A673 (cell line): Measurements from ENCODE around the gene MYO1F. TPM values are rescaled to one million over a fixed set of nuclear protein-coding genes. Genes with fewer than 3 reads are reported as not detected.

Experiments used
- BruUV-seq: library from RNA; stranded (reverse); fragments of 400-500 nt; replicated peaks from 2 replicates; lab custom pipeline; 2021; lab: Mats Ljungman, UMichigan
- CTCF ChIA-PET: fragments of 300-600 bp; sonication (Branson Sonifier 250); formaldehyde crosslinking; loops from one replicate; lab custom pipeline; 2022; ENCODE audit warnings: antibody characterized with exemption; lab: Charles Lee
- POLR2A ChIA-PET: fragments of 300-600 bp; sonication (Branson Sonifier 250); formaldehyde crosslinking; loops from one replicate; lab custom pipeline; 2022; ENCODE audit warnings: antibody characterized with exemption; ENCODE audit not compliant: low non-redundant PET; lab: Charles Lee
- DNase-seq: peaks from one replicate; pipeline ENCODE4 v3.0.0-alpha.2; 2015; ENCODE audit warnings: low spot score
- H3K27ac ChIP-seq: fragments of 200-600 bp; sonication (generic); 2 replicates; pipeline ENCODE4 v1.5.1; 2016; ENCODE audit warnings: mixed run types, low read depth, mild to moderate bottlenecking, mixed read lengths, antibody characterized with exemption, low read length; ENCODE audit not compliant: poor library complexity, severe bottlenecking
- H3K27me3 ChIP-seq: fragments of 200-600 bp; sonication (generic); replicated peaks from 2 replicates; pipeline ENCODE4 v1.6.1; 2017; ENCODE audit warnings: mixed run types, low read depth, mild to moderate bottlenecking, mixed read lengths, antibody characterized with exemption, low read length; ENCODE audit not compliant: insufficient read depth, poor library complexity
- H3K36me3 ChIP-seq: fragments of 200-600 bp; sonication (generic); 2 replicates; pipeline ENCODE4 v1.6.1; 2016; ENCODE audit warnings: mixed run types, mild to moderate bottlenecking, mixed read lengths, antibody characterized with exemption, low read length; ENCODE audit not compliant: insufficient read depth, poor library complexity, severe bottlenecking
- H3K4me1 ChIP-seq: fragments of 200-600 bp; sonication (generic); 2 replicates; pipeline ENCODE4 v1.6.1; 2017; ENCODE audit warnings: mixed run types, mild to moderate bottlenecking, mixed read lengths, antibody characterized with exemption, low read length; ENCODE audit not compliant: insufficient read depth, poor library complexity, severe bottlenecking
- H3K4me3 ChIP-seq: fragments of 200-600 bp; sonication (generic); 2 replicates; pipeline ENCODE4 v1.5.1; 2016; ENCODE audit warnings: low read depth, mixed run types, mild to moderate bottlenecking, mixed read lengths, low read length; ENCODE audit not compliant: poor library complexity, severe bottlenecking
- H3K9me3 ChIP-seq: fragments of 200-600 bp; sonication (generic); 2 replicates; pipeline ENCODE4 v1.6.1; 2016; ENCODE audit warnings: mixed run types, low read depth, mild to moderate bottlenecking, mixed read lengths, antibody characterized with exemption, low read length; ENCODE audit not compliant: poor library complexity, severe bottlenecking
- CTCF ChIP-seq: fragments of 300-800, 200-600 bp; sonication (generic); conservative IDR thresholded peaks from 2 replicates; pipeline ENCODE4 v1.5.1; 2017; ENCODE audit warnings: low read depth, mild to moderate bottlenecking, antibody characterized with exemption, low read length, moderate library complexity, mixed read lengths
- EZH2 ChIP-seq: fragments of 200-600 bp; sonication (generic); IDR thresholded peaks from 2 replicates; pipeline ENCODE4 v1.6.1; 2017; ENCODE audit warnings: borderline replicate concordance, low read depth, mild to moderate bottlenecking, mixed read lengths, antibody characterized with exemption, low read length; ENCODE audit not compliant: poor library complexity, severe bottlenecking
- intact Hi-C: fragments of 100-400 bp; cut with micrococcal nuclease; formaldehyde crosslinking; loops from one replicate; pipeline ENCODE4 v1.10.0; 2022; ENCODE audit not compliant: unreplicated experiment
- total RNA-seq: library from RNA; stranded (reverse); gene quantifications from 2 replicates; pipeline ENCODE4 v1.2.3, GENCODE V29; 2021

Gene MYO1F
- total RNA-seq, 1 experiment from 2014 or later = 0.26 TPM

DNA sequence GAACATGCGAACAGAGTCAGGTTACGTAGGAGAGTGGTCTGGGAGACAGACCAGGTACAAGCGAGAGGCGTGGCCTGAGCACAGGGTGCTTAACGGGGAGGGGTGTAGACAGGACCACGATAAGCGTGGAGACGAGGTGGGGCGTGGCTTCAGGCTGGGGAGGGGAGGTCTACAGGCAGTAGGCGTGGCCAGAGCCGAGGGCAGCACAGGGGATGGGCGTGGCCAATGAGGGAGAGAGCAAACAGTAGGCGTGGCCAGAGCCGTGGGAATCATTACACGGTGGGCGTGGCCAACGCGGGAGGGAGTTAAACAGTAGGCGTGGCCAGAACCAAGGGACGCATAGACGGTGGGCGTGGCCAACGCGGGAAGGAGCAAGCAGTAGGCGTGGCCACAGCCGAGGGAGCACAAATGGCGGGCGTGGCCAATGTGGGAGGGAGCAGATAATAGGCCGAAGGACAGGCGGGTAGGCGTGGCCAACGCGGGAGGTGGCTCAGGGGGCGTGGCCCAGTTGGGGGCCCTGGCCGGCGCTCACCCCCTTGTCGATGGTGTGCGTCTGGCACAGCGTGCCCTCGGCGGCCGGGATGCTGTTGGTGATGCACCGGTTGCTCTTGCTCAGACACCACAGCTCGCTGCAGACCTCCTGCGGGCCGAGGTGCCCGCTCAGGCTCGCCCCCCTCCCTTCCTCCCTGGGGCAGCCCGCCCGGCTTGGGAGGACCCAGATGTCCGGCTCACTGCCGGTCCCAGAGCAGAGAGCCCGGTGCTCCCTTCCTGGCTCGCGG, 15.2 kb upstream of the MYO1F start:
- peak; percentile 99 for DNase-seq
- intact Hi-C loops = no loop called here
- no TSS peak for BruUV-seq
- ChIA-PET CTCF (interaction anchor here (1.2 kb wide), 1 partner anchor 12 kb away, joined by 9 read pairs; no protein-coding TSS in a partner anchor), POLR2A (no interaction called here)
- peak overlapping the region; percentile 52 for H3K4me3 ChIP-seq
- peak overlapping the region; percentile 47 for H3K27ac ChIP-seq
- H3K36me3 ChIP-seq = peaks cover 5% of the 10 kb centered on the region
- TF ChIP-seq EZH2 (no peak), CTCF (no peak)
- no peaks in the 10 kb centered on the region for H3K27me3 ChIP-seq
- H3K9me3 ChIP-seq = no peaks in the 10 kb centered on the region
- H3K4me1 ChIP-seq = peaks cover 5% of the 10 kb centered on the region

DNA sequence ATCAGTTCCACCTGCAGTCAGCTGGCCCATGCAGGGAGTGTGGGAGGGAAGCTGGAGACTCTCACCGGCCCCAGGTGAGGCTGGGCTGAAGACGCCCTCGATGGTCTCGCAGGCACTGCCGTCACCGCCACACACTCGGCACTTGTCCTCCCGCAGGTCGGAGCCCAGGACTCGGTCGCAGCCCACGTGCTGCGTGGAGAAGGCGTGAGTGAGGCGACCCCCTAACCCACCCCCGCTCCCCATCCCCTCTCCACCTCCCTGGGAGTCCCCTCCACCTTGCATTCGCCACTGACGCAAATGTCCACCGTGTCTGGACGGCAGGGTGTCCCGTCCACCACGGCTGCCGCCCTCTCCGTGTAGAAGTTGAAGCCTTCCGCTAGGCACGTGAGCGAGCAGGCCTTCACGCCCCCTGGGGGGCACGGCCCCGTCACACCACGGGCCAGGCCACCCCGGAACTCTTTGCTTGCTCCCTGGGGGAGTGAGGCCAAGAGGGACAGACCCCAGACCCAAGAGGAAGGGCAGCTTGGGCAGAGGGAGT, 12.0 kb upstream of the MYO1F start:
- ChIA-PET POLR2A (no interaction called here), CTCF (no interaction called here)
- no peaks in the 10 kb centered on the region for H3K27me3 ChIP-seq
- BruUV-seq = no TSS peak
- H3K4me3 ChIP-seq = no peak overlapping the region
- H3K27ac ChIP-seq = no peak overlapping the region
- DNase-seq = no peak
- intact Hi-C loops = no loop called here
- H3K36me3 ChIP-seq = no peaks in the 10 kb centered on the region
- H3K9me3 ChIP-seq = no peaks in the 10 kb centered on the region
- no peak for TF ChIP-seq EZH2
- TF ChIP-seq CTCF = no peak
- H3K4me1 ChIP-seq = peaks cover 5% of the 10 kb centered on the region

- H3K27ac ChIP-seq = no peak overlapping the region
- BruUV-seq = no TSS peak
- no peak overlapping the region for H3K4me3 ChIP-seq
- DNase-seq = peak; percentile 83
- CTCF ChIA-PET = interaction anchor here (0.5 to 0.6 kb wide), 2 partner anchors 56 to 173 kb away, joined by 4 to 6 read pairs; partner anchors contain the start of gene MARCHF2
- no peaks in the 10 kb centered on the region for H3K4me1 ChIP-seq
- H3K9me3 ChIP-seq = no peaks in the 10 kb centered on the region
- POLR2A ChIA-PET = interaction anchor here (0.7 kb wide), 1 partner anchor 10 kb away, joined by 14 read pairs; no protein-coding TSS in a partner anchor
- intact Hi-C loops = no loop called here
- no peaks in the 10 kb centered on the region for H3K27me3 ChIP-seq
- TF ChIP-seq CTCF = peak; percentile 84
- TF ChIP-seq EZH2 = no peak
- H3K36me3 ChIP-seq = no peaks in the 10 kb centered on the region
Observed at GRCh38 chr19:8585894-8586750, 8.9 kb upstream of the MYO1F start.
